Activated gamma-delta T cell (primary cell): ENCODE data around the gene RPH3AL.
"Not testable (repeated sequence)": the region's sequence is repeated elsewhere in the genome, so short reads cannot be mapped to it uniquely, and the experiment has no call there.

Experiments used
- DNase-seq: peaks from one replicate; lab custom pipeline; 2025; lab: John Stamatoyannopoulos, UW

The RPH3AL gene

DNA sequence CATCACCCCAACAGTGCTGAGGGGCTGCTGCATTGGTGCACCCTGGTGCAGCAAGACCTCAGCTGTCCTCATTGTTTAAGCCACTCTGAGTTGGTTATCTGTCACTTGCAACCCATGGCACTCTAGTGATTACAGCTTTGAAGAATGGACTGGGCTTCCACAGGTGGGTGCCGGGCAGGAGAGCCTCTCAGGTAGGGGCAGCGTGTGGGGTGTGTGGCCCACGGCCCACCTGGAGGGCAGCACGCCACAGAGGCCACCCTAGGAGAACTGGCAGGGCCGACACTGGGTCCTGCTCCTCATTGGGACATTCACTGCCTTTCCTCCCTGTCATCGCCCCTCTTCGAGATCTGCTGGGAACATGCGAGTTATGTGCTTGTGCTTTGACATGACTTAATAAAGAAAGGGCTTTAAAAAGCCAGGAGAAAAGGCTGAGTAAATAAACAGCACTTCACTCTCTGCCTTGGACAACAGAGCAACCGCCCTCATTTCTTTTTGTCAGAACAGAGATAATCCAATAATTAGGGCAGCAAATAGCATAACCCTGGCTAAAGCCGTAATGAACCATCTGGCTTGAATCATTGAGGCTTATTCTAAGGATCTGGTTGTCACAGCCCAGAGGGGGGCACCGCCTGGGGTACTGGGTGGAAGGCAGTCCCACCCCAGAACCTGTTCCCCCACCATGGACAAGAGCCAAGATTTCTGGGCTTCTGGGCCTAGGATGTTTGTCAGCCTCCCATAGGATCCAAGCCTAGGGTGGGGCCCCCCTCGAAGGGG lies 174.1 kb downstream of the RPH3AL start:
- DNase-seq: no peak

DNA sequence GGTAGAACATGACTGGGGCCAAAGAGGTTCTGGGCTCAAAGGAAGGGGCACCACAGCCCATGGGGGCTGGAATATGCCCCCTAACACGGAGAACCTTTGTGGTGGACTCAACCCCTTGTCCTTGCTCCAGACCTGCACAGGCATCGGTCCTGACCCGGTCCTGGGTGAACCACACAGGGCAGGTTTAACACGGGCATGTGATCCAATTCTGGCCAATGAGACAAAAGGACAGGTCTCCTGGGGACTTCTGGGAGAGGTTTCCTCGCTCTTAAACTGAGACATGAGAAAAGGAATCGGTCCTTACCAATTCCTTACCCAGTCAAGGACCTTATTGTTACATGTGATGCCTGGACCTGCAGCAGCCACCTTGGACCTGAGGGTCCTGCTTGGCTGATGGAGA lies 174.8 kb downstream of the RPH3AL start:
- DNase-seq: no peak

DNA sequence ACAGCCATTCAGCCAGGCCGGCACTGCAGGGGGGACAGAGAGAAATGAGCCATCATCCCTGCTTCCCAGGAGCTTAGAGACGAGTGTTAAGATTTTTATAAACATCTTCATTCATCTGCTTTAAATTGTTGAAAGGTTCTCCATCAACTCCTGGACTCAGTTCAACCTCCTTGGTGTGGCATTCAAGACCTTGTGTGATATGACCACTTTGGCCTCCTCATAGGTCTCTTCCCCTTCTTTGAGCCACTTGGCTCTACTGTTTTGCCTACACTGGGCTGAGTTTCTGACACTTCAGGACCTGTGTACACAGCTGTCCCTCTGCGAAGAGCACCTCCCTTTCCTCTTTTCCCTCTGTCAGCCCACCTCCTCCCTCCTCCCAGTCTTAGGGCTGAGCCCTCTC lies 175.5 kb downstream of the RPH3AL start:
- DNase-seq: no peak

- no peak for DNase-seq
Observed at GRCh38 chr17:173166-173911, 179.3 kb downstream of the RPH3AL start.

- no peak for DNase-seq
Observed at GRCh38 chr17:172401-172800, 180.2 kb downstream of the RPH3AL start.

GRCh38 chr17:171871-172270 lies 180.7 kb downstream of the RPH3AL start:
- no peak for DNase-seq

DNA sequence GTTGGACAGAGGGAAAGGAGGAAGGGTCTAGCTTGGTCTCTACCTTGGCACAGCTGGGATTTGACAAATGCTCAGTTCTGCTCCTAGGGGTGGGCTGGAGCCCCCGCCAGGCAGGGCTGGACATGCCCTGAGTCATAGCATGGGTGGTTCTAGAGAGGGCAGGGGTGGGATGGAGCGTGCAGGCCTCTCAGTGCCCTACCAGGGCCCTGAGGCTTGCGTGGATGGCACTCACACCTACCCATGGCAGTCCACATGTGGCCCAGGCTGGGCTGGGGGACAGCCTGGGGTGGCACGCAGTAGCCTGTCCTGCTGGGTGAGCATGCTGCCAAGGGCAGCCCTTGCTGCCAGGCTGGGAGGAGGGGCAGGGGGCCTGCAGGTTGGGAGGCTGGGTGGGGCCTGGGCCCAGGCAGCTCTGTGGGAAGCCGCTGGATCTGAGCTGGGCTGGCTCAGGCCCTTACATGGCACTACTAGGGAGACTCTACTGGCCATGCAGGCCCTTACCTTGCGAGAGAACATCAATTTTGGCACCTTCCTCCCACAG lies 182.4 kb downstream of the RPH3AL start:
- no peak for DNase-seq

GRCh38 chr17:168614-169013 lies 184.0 kb downstream of the RPH3AL start:
- DNase-seq: not testable (repeated sequence)

DNA sequence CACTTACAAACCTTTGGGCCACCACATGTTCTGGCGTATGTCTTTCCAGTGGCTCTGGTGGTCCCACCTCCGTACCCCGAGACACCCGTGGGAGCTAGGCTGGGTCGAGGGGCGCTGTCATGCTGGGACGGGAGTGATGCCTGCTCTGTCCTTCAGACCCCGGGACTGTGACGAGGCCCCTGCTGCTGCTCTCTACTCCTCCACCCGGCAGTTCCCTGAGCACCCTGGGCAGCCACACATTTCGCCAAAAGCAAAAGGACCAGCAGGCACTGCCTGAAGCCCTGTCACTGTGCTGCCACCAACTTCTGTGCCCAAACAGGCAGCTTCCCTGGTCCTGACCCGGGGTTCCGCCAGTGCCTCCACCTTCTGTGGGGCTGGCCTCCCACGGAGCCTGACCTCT lies 186.7 kb downstream of the RPH3AL start:
- no peak for DNase-seq

DNA sequence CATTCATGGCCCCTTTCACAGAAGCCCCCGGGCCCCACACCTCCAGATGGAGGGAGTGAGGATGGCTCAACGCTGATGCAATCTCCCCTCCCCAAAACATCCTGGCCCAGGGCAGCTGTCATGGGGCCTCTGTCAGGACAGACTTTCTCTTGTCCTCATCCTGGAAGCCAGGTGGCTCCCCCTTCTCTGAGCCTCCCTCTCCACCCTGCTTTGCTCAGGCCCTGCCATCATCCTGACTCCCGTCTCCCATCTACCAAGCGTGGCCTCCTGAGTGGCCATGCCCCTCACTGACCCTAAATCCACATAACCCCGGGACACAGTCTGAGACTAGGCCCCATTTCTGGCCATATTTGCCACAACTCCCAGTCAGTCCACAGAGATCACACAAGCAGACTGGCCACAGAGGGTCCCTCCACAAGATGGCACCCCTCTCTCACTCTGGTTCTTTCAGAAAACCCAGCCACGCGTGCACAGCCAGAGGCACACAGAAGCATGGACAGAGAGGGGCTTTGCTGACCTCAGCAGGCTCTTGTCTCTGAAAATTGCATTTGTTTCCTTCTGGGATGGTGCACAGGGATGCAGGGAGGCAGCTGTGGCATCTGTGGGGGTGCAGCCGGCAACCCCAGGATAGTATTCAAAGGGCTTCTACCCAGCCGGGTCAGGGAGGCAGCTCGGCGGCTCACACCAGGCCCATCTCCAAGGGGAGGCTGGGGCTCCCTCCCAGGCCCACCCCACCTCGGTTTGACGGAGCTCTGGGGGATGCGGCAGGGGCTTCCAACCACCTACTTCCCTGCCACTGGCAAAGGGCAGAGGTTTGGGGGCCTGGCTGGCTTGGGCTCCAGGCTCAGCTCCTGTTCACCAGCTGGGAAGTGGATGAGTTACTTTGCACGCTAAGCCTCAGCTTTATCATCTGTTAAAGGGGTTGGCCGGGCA lies 188.0 kb downstream of the RPH3AL start:
- no peak for DNase-seq

GRCh38 chr17:163514-164098 lies 189.0 kb downstream of the RPH3AL start:
- no peak for DNase-seq

GRCh38 chr17:162689-163088 lies 189.9 kb downstream of the RPH3AL start:
- no peak for DNase-seq
